Pons (tissue), 1 donor: ENCODE results near the gene DNPH1.

ENCODE experiments used
- DNase-seq: peaks from one replicate; pipeline ENCODE4 v3.0.0-alpha.2; 2016; ENCODE audit warnings: low spot score

The DNPH1 gene

GRCh38 chr6:43246301-43247113 is 17.2 kb upstream of the DNPH1 start:
- DNase-seq: peak; percentile 85

- no peak for DNase-seq
Measured at GRCh38 chr6:43243664-43244321, 14.5 kb upstream of the DNPH1 start.

- no peak for DNase-seq
Measured at GRCh38 chr6:43242908-43243663, 13.8 kb upstream of the DNPH1 start, which contains the start of gene TTBK1. TTBK1 (plus strand) TSS chr6:43243481; CDS start chr6:43246661, 3,180 bp downstream.

- DNase-seq: no peak
Measured at GRCh38 chr6:43241446-43241845, 12.2 kb upstream of the DNPH1 start.

GRCh38 chr6:43240950-43241349 is 11.7 kb upstream of the DNPH1 start:
- DNase-seq: no peak

GRCh38 chr6:43239054-43239453 is 9.8 kb upstream of the DNPH1 start:
- no peak for DNase-seq

- DNase-seq: no peak
Measured at GRCh38 chr6:43235841-43236240, 6.6 kb upstream of the DNPH1 start.

GRCh38 chr6:43231735-43232450 is 2.6 kb upstream of the DNPH1 start:
- DNase-seq: no peak

- no peak for DNase-seq
Measured at GRCh38 chr6:43231053-43231452, 1.8 kb upstream of the DNPH1 start.

GRCh38 chr6:43229803-43230620 is 731 bp upstream of the DNPH1 start:
- DNase-seq: no peak

GRCh38 chr6:43226192-43226851 is 3.0 kb downstream of the DNPH1 start:
- DNase-seq: no peak

- DNase-seq: no peak
Measured at GRCh38 chr6:43223175-43223574, 6.1 kb downstream of the DNPH1 start.

GRCh38 chr6:43222418-43223059 is 6.7 kb downstream of the DNPH1 start:
- no peak for DNase-seq

GRCh38 chr6:43221046-43221972 is 8.0 kb downstream of the DNPH1 start:
- peak; percentile 26 for DNase-seq

GRCh38 chr6:43220439-43220951 is 8.8 kb downstream of the DNPH1 start:
- no peak for DNase-seq

- no peak for DNase-seq
Measured at GRCh38 chr6:43219814-43220213, 9.5 kb downstream of the DNPH1 start.

- DNase-seq: peak; percentile 21
Measured at GRCh38 chr6:43219119-43219518, 10.2 kb downstream of the DNPH1 start.

GRCh38 chr6:43217351-43217750 is 11.9 kb downstream of the DNPH1 start:
- no peak for DNase-seq

- no peak for DNase-seq
Measured at GRCh38 chr6:43216200-43216599, 13.1 kb downstream of the DNPH1 start.
